GM18858 (cell line): ENCODE measurements around the gene SETX.

Source experiments
- ATAC-seq: cut with Tn5 transposase; IDR thresholded peaks from one replicate; pipeline ENCODE4 v1.9.1; 2021; ENCODE audit not compliant: unreplicated experiment

SETX gene

DNA sequence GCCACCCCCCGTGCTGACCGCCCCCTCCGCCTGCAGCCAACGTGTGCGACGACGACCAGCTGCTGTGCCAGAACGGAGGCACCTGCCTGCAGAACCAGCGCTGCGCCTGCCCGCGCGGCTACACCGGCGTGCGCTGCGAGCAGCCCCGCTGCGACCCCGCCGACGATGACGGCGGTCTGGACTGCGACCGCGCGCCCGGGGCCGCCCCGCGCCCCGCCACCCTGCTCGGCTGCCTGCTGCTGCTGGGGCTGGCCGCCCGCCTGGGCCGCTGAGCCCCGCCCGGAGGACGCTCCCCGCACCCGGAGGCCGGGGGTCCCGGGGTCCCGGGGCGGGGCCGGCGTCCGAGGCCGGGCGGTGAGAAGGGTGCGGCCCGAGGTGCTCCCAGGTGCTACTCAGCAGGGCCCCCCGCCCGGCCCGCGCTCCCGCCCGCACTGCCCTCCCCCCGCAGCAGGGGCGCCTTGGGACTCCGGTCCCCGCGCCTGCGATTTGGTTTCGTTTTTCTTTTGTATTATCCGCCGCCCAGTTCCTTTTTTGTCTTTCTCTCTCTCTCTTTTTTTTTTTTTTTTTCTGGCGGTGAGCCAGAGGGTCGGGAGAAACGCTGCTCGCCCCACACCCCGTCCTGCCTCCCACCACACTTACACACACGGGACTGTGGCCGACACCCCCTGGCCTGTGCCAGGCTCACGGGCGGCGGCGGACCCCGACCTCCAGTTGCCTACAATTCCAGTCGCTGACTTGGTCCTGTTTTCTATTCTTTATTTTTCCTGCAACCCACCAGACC is 112.8 kb downstream of the SETX start:
- ATAC-seq, result no peak

DNA sequence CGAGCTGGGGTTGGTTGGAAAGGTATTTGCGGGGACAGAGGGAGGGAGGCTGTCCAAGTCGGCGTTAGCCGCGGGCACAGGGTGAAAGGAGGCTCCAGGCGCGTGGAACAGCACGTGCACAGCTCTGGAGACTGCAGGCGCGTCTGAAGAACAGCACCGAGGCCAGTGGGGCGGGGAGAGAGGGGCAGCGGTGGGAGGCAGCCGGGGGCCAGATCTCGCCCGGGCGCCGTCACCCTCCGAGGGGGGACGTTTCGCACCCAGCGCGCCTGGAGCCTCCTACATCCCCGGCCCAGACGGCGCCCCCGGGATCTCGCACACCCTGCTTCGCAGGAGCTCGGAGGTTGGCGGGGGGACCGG is 113.3 kb downstream of the SETX start:
- no peak for ATAC-seq

DNA sequence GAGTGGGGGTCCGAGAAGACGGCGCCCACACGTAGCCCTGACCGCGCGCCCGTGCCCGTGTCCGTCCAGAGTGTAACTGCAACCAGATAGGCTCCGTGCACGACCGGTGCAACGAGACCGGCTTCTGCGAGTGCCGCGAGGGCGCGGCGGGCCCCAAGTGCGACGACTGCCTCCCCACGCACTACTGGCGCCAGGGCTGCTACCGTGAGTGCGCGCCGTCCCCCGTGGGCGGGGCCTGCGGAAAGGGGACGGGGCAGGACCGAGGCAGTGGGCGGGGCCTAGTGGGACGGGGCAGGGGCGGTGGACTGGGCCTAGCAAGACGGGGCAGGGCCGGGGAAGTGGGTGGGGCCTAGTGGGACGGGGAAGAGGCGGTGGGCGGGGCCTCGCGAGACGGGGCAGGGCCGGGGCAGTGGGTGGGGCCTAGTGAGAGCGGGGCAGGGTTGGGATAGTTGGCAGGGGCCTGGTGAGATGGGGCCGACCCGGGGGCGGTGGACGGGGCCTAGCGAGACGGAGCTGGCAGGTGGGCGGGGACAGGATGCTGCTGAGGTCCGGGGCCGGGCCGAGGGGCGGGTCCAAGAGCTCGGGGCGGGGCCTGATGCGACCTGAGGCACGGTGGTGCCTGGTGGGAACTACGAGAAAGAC is 113.8 kb downstream of the SETX start:
- peak; percentile 51 for ATAC-seq

DNA sequence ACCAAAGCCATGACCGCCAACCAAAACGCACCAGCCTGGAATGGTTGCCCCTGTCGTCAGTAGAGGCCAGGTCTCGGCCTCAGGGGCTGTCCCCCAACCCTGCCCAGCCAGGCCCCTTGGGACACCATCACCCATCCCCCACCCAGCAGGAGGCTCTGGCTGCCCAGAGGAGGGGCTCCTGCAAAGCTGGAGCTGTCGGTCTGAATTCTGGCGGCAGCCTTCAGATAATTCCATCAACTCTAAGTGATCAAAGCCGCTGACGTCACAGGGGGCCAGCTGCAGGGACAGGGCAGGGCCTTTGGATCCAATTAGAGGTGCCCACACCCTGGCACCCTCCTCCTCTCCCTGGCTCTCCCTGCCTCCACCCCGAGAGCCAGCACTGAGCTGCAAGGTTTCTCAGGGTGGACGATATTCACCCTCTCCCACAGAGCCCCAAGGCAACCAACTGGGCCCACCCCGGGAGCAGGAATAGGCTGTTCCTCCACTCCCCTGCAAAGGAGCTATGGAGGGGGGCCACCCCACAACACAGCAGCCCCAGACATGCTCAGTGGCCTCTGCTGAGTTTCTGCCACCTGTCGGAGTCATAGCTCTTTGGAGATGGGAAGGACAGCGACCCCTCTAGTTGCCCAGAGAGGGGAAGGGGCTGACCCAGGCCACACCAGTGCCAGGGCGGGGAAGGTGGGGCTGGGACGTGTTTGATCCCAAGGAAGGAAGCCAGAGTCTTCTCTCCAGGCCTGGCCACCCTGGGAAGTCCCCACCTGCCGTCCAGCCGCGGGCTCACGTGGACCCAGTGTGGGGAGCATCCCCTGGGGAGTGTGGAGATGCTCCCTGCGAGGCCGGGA is 114.6 kb downstream of the SETX start:
- no peak for ATAC-seq

DNA sequence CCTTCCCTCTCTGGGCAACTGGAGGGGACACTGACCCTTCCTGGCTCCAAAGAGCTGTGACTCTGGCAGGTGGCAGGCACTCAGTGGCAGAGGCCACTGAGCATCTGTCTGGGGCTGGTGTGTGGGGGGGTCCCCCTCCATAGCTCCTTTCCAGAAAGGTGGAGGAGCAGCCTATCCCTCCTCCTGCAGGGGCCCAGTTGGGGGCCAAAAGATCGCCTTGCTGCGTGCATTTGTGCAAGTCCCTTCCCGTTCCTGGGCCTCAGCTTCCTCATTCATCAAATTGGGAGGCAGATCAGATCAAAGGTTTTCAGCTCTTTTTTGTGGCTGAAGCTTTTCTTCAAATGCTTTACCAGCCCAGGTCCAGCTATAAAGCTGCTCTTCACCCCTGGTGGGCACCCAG is 115.3 kb downstream of the SETX start:
- ATAC-seq, result no peak

DNA sequence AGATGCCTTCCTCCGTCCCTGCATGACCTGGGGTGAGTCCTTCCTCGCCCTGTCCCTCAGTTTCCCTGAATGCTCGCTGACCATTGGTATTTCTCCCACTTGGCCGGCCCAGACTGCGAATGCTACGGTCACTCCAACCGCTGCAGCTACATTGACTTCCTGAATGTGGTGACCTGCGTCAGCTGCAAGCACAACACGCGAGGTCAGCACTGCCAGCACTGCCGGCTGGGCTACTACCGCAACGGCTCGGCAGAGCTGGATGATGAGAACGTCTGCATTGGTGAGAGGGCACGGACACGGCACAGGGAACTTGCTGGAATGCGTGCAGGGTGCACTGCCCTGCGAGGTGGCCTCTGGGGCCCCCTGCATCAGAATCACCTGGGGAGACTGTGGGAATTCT is 115.8 kb downstream of the SETX start:
- ATAC-seq, result no peak

DNA sequence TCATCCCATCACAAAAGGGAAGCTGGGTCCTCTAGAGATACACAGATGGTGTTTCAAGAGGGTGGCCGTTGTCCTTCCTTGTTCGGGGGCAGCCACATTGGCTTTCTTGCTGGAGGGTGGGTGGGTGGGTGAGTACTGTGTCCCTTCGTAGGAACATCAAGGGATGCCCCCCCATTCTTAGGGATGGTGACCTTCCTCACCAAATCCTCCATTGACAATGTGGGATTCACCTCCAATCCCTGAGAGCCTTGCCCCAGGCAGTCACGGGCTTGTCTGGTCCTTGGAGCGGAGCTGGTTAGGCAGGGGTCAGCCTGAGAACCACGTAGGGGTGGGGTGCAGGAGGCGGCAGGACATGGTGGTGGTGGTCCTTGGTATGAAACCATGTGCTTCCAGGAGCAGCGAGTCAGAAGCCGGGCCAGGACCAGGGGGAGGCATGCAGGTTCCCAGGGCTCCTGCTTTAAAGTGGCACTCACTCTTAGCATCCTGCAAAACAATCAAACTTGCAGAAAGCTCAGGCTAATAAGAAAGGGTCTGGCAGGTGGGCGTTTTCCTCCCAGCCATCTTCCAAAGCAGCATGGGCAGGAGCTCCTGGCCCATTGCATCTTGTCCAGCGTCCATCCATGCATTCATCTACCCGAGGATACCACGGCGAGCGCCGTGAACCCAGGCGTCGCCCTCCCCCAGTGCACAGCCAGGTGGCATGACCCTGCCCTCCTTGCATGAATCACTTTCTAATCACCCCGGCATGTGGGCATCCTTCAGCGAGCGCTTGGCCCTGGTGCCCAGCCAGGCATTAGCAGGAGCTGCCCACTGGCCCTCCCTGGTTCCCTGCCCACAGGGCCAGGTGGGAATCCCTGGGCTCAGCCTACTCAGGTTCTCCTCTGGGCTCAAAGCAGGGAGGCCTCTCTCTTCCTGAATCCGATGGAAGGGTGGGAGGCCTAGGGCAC is 116.5 kb downstream of the SETX start:
- ATAC-seq, result no peak

DNA sequence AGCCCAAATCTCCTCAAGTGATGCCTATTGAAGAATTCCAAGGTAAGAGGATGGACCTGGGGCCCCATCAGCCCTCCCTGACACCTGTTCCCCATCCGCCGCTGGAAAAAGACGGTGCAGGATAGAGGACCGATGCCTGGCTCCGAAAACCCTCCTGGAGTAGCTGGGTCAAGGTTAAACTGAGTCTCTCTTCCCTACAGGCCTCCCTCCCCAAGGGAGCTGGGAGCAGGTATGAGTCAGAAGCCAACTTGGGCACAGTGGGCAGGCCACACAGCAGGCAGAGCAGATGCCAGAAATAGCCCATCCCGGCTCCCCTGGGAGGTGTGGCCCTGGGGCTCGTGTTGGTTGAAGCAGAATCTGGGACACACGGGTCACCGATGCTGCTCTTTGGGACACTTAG is 117.3 kb downstream of the SETX start:
- ATAC-seq, result no peak

DNA sequence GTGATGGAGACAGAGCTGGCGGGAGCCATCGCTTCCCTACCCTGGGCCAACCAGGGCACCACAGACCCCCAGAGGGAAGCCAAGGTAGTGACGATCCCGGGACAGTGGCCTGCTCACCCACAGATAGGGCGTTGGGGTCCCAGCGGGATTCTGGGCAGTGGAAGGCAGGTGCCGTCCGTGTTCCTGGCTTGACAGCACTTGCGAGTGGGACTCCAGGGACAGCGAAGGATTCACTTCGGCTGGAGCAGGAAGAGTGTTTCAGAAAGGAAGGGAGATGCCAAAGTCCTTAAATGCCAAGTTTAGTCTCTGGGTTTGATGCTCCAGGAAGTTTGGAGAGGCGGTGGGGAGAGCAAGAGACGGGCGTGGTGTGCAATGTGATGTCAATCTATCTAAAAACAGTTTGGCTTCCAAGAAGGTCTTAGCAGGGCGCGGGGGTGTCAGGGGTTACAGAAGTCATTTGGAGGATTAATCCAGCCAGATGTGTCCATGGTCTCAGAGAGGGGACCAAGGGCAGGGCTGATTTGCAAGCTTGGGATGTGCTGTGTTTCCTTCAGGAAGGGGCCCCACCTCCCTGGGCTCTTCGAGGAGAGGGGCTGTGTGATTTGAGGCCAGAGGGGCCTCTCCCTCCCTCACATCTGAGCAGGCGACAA is 118.0 kb downstream of the SETX start:
- no peak for ATAC-seq

DNA sequence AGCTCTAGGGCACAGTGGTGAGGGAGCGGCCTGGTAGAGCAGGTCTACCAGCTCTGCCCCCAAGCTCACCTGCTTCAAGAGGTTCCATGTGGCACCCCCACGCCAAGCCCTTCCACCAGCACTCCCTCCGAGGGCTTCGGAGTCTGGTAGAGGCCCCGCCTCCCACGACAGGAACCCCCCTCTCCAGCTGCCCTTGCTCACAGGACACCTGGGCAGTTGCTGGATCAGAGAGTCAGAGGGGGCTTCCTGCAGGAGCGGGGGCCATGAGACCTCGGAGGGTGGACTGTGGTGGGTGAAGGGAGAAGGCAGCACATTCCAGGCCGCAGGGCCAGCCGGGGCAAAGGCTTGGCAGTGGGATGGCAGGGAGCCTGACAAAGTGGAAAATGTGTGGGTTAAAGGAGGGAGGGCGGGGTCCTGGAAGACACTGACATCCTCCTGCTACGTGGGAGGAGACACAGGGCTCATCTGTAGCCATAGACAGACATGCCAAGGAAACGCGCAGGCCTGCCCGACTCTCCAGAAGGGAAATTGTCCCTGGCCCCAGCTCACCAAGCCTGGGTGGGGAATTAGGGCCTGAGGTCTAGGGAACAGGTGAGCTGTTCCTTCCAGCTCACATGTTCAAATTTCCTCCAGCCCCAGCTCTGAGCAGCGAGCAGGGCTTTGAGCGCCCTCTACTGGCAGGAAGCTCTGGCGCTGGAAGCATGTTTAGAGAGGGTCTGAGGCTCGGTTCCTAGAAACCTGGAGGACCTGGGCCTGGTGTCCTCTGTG is 118.7 kb downstream of the SETX start:
- ATAC-seq, result no peak

DNA sequence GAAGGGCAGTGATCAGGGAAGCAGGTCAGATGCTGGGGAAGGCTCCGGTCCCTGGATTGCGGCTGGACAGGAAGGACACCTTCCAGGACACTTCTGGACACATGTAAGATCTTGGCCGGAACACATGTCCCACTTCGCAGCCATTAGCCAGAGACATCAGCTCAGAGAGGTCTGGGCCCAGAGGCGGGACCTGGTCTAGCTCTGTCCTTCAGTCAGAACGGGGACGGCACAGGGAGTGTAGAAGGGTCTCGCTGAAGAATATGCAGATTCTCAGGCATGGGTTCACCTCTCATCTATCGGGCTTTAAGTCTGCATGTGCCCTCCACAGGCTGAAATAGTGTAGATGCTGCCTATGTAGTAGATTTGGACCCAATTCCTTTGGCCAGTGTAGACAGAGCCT is 119.7 kb downstream of the SETX start:
- no peak for ATAC-seq

DNA sequence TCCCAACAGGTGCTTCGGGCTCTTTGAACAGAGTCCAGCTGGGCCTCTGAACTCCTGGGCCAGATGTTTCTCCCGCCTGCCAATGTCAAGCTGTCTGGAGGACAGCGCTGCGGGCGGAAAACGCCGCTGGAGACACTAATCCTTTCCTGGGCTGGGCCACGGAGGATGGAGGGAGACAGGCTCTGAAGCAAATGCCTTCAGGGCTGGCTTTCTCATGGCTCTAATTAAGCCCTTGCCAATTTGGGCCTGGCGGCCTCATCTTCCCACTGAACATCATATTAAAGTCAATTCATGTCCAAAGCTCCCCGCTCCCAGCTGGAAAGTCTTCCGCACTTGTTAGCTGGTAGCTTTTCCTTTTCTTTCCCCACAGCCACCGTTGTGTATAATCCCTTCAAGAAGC is 120.3 kb downstream of the SETX start:
- ATAC-seq, result no peak

DNA sequence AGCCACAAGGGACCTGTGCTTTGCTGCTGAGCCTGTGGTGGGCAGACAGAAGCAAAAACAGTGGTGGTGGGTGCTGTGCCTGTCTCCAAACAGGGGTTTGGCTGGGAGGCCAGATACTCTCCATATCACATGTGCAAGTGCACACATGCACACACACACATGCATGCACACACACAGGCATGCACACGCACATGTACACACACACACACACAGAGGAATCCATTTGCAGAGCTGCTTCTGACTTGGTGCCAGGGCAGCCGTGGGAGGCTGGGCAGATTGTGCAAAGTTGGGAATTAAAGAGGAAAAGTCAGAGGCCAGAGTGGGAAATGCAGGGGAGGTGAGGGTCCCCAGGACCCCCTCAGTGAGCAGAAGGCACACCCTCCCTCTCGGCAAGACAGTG is 121.6 kb downstream of the SETX start:
- ATAC-seq, result no peak

DNA sequence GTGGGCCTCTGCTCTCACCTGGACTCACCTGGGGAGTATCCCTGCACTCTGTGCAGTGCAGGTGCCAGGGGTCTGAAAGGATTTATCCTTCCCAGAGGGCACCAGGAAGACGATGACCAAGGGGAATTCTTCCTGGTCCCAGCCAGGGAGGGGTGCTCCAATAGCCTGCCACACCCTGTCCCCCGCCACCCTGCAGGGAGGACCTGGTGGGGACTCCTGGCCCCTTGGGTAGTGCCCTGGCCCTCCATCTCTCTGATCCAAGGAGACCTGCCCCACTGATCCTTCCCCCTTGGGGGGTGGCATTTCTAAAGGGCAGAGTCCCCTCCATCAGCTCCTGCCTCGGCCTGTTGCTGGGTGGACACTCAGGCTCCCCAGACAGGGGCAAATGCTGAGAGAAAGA is 122.3 kb downstream of the SETX start:
- ATAC-seq, result no peak

DNA sequence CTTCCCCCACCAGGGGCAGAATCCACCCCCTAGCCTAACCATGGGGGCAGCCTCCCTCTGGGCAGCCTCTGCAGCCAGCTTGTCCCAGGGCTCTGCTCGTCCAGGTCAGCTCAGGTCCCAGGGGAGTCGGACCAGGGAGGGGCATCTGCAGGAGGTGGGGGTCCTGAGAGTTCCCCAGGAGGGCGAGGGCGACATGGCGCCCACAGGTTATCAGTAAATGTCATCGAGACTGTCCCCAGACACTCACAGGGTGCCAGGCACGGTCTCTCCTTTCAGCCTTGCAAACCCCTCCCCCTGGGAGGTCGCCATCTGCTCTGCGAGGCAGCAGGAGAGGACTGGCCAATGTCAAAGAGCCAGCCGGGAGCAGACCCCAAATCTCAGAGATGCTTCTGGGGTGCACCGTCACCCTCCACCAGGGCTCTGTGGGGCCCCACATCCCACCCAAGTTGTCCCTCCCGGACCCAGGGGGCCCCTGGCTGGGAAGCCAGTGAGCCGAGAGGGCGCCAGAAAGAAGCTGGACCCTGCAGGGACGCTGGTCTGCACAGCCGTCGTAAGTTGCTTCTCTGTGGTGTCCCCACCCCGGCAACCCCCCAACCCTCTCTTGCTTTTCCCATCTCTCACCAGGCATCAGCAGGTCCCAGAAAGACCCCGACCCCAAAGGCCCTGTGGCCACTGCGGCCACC is 123.6 kb downstream of the SETX start:
- no peak for ATAC-seq

DNA sequence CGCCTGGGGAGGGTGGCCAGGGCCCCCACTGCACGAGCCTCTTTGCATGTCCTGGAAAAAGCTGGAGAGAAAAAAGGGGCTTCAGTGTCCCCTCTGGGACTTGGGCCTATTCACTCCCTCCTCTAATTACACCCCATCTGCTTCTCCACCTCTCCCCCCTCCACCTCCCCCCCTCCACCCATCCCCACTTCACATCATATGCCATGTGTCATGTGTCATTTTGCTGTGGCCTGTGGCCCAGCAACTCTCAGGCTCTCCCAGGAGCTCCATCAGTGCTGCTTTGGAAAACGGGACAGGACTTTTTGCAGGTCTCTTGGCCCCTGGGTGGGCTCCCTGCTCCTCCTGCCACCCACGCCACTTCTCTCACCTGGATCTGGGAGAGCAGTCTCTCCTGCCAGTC is 124.2 kb downstream of the SETX start:
- ATAC-seq, result no peak

DNA sequence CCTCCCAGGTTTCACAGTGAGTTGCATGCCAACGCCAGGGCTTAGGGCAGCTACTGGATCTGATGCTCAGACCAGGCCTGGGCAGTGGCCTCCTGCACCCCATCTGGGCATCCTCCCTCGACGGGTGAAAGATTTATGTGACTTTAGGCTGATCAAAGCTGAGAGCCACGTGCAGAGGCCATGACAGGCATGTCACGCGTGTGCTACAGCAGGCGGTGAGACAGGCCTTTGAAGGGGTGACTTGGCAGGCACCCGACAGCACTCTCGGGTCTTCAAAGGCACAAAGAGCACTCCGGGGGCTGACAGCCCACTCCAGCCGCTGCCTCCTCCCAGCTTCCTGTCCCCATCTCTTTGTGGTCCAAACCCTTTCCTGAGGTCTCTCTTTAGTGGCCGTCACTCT is 126.7 kb downstream of the SETX start:
- no peak for ATAC-seq

DNA sequence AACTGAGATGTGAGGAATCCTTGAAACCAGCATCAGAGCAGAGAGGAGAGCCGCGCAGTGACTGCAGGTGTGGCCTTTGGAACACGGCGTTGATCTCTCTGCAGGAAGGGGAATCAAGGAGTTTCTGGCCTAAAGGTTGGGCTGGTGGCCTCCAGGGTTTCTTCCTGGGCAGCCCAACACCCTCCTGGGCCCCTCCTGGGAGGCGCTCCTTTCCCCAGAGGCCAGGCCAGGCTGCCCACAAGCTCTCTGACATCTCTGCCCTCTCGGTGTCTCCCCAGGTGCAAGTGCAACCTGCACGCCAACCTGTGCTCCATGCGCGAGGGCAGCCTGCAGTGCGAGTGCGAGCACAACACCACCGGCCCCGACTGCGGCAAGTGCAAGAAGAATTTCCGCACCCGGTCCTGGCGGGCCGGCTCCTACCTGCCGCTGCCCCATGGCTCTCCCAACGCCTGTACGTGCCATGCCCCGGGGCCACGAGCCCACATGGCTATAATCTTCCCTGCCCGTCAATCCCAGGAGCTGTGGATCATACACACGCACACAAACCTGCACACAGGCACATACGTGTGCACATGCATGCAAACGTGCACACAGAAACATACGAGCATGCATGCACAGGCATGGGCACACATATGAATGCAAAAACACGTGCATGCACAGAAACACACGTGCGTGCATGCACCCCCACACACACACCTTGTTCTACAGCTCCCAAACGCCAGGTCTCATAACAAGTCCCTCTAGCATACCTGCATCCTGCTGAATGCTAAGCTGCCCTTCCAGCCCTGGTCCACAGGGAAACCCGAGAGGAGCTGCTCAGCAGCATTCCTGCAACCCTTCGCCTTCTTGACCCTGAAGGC is 128.0 kb downstream of the SETX start:
- ATAC-seq, result no peak
